ENCODE results near the gene BSND.

BSND gene

DNA sequence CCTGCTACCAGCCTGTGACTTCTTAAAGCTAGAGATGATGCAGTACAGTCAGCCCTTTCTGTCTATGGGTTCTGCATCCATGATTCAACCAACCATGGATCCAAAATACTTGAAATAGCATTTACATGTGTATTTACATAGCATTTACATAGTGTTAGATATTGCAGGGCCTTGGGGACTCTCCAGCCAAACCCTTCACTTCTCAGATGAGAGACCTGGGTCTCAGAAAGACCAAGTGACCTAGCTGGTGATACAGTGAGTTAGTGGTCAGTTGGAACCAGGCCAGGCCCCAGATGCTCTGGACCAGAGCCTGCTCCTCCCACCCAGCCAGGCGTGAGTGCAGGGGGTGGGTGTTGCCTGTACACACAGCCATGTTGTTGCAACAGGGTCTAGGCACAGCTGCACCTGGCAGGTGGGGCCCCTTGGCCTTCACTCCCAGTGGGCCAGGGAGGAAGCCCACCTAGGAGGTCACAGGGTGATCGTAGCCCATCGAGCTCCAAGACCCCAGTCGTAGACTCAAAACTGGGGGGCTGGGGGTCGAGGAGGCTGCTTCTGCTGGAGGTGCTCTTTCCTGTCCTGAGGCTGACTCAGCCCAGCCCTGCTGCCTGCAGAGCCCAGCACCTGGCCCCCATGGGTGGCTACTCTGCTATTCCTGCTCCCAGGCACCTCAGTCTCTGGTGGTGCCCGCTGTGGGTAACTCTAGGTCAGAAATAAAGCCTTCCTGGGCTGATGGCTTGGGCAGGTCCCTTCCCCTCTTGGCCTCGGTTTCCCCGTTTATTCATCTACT lies 10.6 kb upstream of the BSND start:
- Histone ChIP-seq H3K27me3 (ENCODE audit: control insufficient read depth, insufficient read depth, low read length) (no peaks in the 10 kb centered on the region), H3K9me3 (ENCODE audit: control insufficient read depth, low read length) (no peaks in the 10 kb centered on the region), H3K4me3 (ENCODE audit: low read length) (no peak overlapping the region), H3K36me3 (ENCODE audit: control insufficient read depth, insufficient read depth, low read length) (no peaks in the 10 kb centered on the region), H3K4me1 (ENCODE audit: control insufficient read depth, insufficient read depth, low read length) (peaks cover 14% of the 10 kb centered on the region), H3K9ac (ENCODE audit: low read length) (no peak overlapping the region)

- Histone ChIP-seq H3K9me3 (ENCODE audit: control insufficient read depth, low read length) (no peaks in the 10 kb centered on the region), H3K4me3 (ENCODE audit: low read length) (no peak overlapping the region), H3K4me1 (ENCODE audit: control insufficient read depth, insufficient read depth, low read length) (peaks cover 14% of the 10 kb centered on the region), H3K27me3 (ENCODE audit: control insufficient read depth, insufficient read depth, low read length) (no peaks in the 10 kb centered on the region), H3K36me3 (ENCODE audit: control insufficient read depth, insufficient read depth, low read length) (no peaks in the 10 kb centered on the region), H3K9ac (ENCODE audit: low read length) (no peak overlapping the region)
Observed at GRCh38 chr1:54988975-54989374, 9.8 kb upstream of the BSND start.

- Histone ChIP-seq H3K4me3 (ENCODE audit: low read length) (no peak overlapping the region), H3K36me3 (ENCODE audit: control insufficient read depth, insufficient read depth, low read length) (no peaks in the 10 kb centered on the region), H3K9ac (ENCODE audit: low read length) (no peak overlapping the region), H3K27me3 (ENCODE audit: control insufficient read depth, insufficient read depth, low read length) (peaks cover 2% of the 10 kb centered on the region), H3K4me1 (ENCODE audit: control insufficient read depth, insufficient read depth, low read length) (peaks cover 14% of the 10 kb centered on the region), H3K9me3 (ENCODE audit: control insufficient read depth, low read length) (no peaks in the 10 kb centered on the region)
Observed at GRCh38 chr1:54989473-54989872, 9.3 kb upstream of the BSND start.

- peaks cover 14% of the 10 kb centered on the region for H3K4me1 ChIP-seq (ENCODE audit: control insufficient read depth, insufficient read depth, low read length)
- H3K9ac ChIP-seq (ENCODE audit: low read length): no peak overlapping the region
- H3K9me3 ChIP-seq (ENCODE audit: control insufficient read depth, low read length): no peaks in the 10 kb centered on the region
- no peak overlapping the region for H3K4me3 ChIP-seq (ENCODE audit: low read length)
- peaks cover 7% of the 10 kb centered on the region for H3K27me3 ChIP-seq (ENCODE audit: control insufficient read depth, insufficient read depth, low read length)
- H3K36me3 ChIP-seq (ENCODE audit: control insufficient read depth, insufficient read depth, low read length): no peaks in the 10 kb centered on the region
Observed at GRCh38 chr1:54989968-54990810, 8.5 kb upstream of the BSND start.

- Histone ChIP-seq H3K4me3 (ENCODE audit: low read length) (no peak overlapping the region), H3K4me1 (ENCODE audit: control insufficient read depth, insufficient read depth, low read length) (peaks cover 14% of the 10 kb centered on the region), H3K27me3 (ENCODE audit: control insufficient read depth, insufficient read depth, low read length) (peaks cover 11% of the 10 kb centered on the region)
Observed at GRCh38 chr1:54990916-54991315, 7.8 kb upstream of the BSND start.

GRCh38 chr1:54991939-54992338 lies 6.8 kb upstream of the BSND start:
- Histone ChIP-seq H3K4me3 (ENCODE audit: low read length) (no peak overlapping the region), H3K27me3 (ENCODE audit: control insufficient read depth, insufficient read depth, low read length) (peaks cover 21% of the 10 kb centered on the region), H3K9me3 (ENCODE audit: control insufficient read depth, low read length) (no peaks in the 10 kb centered on the region), H3K36me3 (ENCODE audit: control insufficient read depth, insufficient read depth, low read length) (no peaks in the 10 kb centered on the region), H3K9ac (ENCODE audit: low read length) (no peak overlapping the region), H3K4me1 (ENCODE audit: control insufficient read depth, insufficient read depth, low read length) (peaks cover 21% of the 10 kb centered on the region)

More at GRCh38 chr1:54990916-54991315, 7.8 kb upstream of the BSND start:
- H3K9me3 ChIP-seq (ENCODE audit: control insufficient read depth, low read length): no peaks in the 10 kb centered on the region
- no peak overlapping the region for H3K9ac ChIP-seq (ENCODE audit: low read length)
- H3K36me3 ChIP-seq (ENCODE audit: control insufficient read depth, insufficient read depth, low read length): no peaks in the 10 kb centered on the region

DNA sequence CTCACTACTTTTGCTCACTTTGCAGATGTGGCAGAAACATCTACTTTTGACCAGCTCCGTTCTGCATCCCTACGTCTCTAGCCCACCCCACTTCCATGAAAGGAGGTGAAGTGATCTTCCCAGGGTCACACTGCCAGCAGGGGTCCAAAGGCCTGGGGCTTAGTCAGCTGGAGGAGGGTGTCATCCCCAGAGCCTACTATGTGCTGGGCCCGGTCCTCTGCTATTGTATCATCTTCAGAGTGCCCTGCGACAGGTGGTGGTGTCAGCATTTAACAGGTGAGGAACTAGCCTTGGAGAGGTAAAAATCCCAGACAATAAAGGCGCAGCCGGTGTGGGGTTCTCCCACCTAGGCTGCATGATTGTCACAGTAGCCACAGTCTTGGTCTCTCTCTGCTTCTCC lies 5.6 kb upstream of the BSND start:
- H3K9ac ChIP-seq (ENCODE audit: low read length): no peak overlapping the region
- H3K4me1 ChIP-seq (ENCODE audit: control insufficient read depth, insufficient read depth, low read length): peaks cover 21% of the 10 kb centered on the region
- no peak overlapping the region for H3K4me3 ChIP-seq (ENCODE audit: low read length)
- no peaks in the 10 kb centered on the region for H3K9me3 ChIP-seq (ENCODE audit: control insufficient read depth, low read length)
- H3K27me3 ChIP-seq (ENCODE audit: control insufficient read depth, insufficient read depth, low read length): peaks cover 28% of the 10 kb centered on the region
- H3K36me3 ChIP-seq (ENCODE audit: control insufficient read depth, insufficient read depth, low read length): no peaks in the 10 kb centered on the region

DNA sequence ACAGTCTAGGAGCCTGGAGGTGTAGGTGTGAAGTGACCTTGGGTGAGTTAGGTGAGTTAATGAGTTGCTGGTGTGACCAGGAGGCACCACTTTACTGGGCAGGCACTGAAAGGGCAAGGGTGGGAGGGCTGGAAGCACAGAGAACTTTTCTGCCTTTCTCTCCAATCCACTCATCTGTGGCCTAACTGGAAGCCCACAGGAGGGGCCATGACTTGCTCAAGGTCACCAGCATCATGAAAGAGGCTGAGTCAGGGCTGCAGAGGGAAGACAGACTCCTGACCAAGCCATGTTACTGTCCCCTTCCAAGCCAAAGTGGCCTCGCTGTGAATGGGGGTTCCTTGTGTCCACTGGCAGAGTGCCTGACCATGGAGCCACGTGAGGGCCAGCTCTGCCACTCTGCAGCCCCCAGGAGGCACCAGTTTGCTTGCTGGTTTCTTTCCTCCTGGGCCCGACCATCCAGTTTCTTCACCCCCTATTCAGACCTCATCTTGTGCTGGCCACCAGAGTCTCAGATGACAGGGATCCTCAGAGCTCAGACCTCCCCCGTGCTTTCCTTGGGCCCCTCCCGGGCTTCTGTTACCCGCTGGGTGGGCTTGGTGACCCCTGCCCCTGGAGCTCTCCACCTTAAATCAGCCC lies 4.3 kb upstream of the BSND start:
- H3K4me3 ChIP-seq (ENCODE audit: low read length): no peak overlapping the region
- peaks cover 33% of the 10 kb centered on the region for H3K27me3 ChIP-seq (ENCODE audit: control insufficient read depth, insufficient read depth, low read length)

GRCh38 chr1:54995013-54995760 lies 3.5 kb upstream of the BSND start:
- Histone ChIP-seq H3K27me3 (ENCODE audit: control insufficient read depth, insufficient read depth, low read length) (peaks cover 35% of the 10 kb centered on the region), H3K9ac (ENCODE audit: low read length) (no peak overlapping the region), H3K9me3 (ENCODE audit: control insufficient read depth, low read length) (no peaks in the 10 kb centered on the region), H3K36me3 (ENCODE audit: control insufficient read depth, insufficient read depth, low read length) (no peaks in the 10 kb centered on the region), H3K4me1 (ENCODE audit: control insufficient read depth, insufficient read depth, low read length) (peaks cover 7% of the 10 kb centered on the region), H3K4me3 (ENCODE audit: low read length) (no peak overlapping the region)

More for the DNA sequence above, 4.3 kb upstream of the BSND start:
- Histone ChIP-seq H3K36me3 (ENCODE audit: control insufficient read depth, insufficient read depth, low read length) (no peaks in the 10 kb centered on the region), H3K9me3 (ENCODE audit: control insufficient read depth, low read length) (no peaks in the 10 kb centered on the region), H3K9ac (ENCODE audit: low read length) (no peak overlapping the region), H3K4me1 (ENCODE audit: control insufficient read depth, insufficient read depth, low read length) (peaks cover 11% of the 10 kb centered on the region)

- Histone ChIP-seq H3K9ac (ENCODE audit: low read length) (no peak overlapping the region), H3K27me3 (ENCODE audit: control insufficient read depth, insufficient read depth, low read length) (peaks cover 35% of the 10 kb centered on the region), H3K9me3 (ENCODE audit: control insufficient read depth, low read length) (no peaks in the 10 kb centered on the region)
Observed at GRCh38 chr1:54995835-54996234, 2.9 kb upstream of the BSND start.

DNA sequence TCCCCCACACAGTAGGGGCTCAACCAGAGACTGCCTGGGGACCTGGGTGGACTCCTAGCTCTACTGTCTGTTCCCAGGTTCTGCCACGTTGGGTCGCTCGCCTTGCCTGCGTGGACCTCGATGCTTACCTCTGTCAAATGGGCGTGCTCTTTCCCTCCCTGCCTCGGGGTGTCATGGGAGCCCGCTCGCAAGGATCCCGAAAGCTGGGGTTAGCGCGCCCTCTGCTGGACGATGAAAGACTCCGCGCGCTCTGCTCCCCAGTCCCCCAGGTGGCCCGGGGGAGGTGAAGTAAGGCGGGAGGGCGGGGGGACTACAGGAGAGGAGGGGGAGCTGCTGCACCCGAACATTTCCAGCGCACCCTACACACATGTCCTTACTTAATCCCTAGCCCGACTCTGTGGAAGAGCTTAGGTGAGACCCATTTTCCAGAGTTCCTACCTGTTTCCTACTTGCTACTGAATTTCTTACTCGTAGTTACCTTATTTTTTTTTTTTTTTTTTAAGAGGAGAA lies 2.3 kb upstream of the BSND start:
- Histone ChIP-seq H3K4me3 (ENCODE audit: low read length) (no peak overlapping the region), H3K9ac (ENCODE audit: low read length) (no peak overlapping the region), H3K9me3 (ENCODE audit: control insufficient read depth, low read length) (no peaks in the 10 kb centered on the region), H3K36me3 (ENCODE audit: control insufficient read depth, insufficient read depth, low read length) (no peaks in the 10 kb centered on the region), H3K4me1 (ENCODE audit: control insufficient read depth, insufficient read depth, low read length) (peaks cover 7% of the 10 kb centered on the region), H3K27me3 (ENCODE audit: control insufficient read depth, insufficient read depth, low read length) (peaks cover 37% of the 10 kb centered on the region)

More at GRCh38 chr1:54995835-54996234, 2.9 kb upstream of the BSND start:
- H3K4me1 ChIP-seq (ENCODE audit: control insufficient read depth, insufficient read depth, low read length): peaks cover 7% of the 10 kb centered on the region
- no peaks in the 10 kb centered on the region for H3K36me3 ChIP-seq (ENCODE audit: control insufficient read depth, insufficient read depth, low read length)
- no peak overlapping the region for H3K4me3 ChIP-seq (ENCODE audit: low read length)

All from mucosa of stomach (tissue), 1 donor.